IgD-negative memory B cell (primary cell): ENCODE data around the gene AKAIN1. TPM values are rescaled to one million over a fixed set of nuclear protein-coding genes. Genes with fewer than 3 reads are reported as not detected.
A peak's percentile ranks its signal among the peaks of the same experiment; 100 is the strongest.

Experiments used
- H3K27ac Mint-ChIP-seq, 3 donors: one replicate each; pipeline ENCODE4 v1.8.0; 2020 to 2022; ENCODE audit warnings: mild to moderate bottlenecking in 3 of 3, mixed read lengths in 3 of 3, moderate library complexity in 1 of 3
- H3K27me3 Mint-ChIP-seq: one replicate; pipeline ENCODE4 v1.8.0; 2021; ENCODE audit warnings: mixed read lengths
- H3K36me3 Mint-ChIP-seq: one replicate; pipeline ENCODE4 v1.8.0; 2020; ENCODE audit warnings: mild to moderate bottlenecking, mixed read lengths
- H3K4me1 Mint-ChIP-seq, 3 donors: one replicate each; pipeline ENCODE4 v1.8.0; 2020 to 2022; ENCODE audit warnings: mixed read lengths in 3 of 3, mild to moderate bottlenecking in 1 of 3
- H3K4me3 Mint-ChIP-seq, 4 donors: one replicate each; pipeline ENCODE4 v1.8.0; 2020 to 2022; ENCODE audit warnings: mild to moderate bottlenecking in 4 of 4, mixed read lengths in 4 of 4, moderate library complexity in 3 of 4
- H3K9me3 Mint-ChIP-seq, 3 donors: one replicate each; pipeline ENCODE4 v1.8.0; 2020 to 2021; ENCODE audit warnings: mixed read lengths in 3 of 3, mild to moderate bottlenecking in 1 of 3
- polyA plus RNA-seq: library from polyadenylated mRNA; unstranded; fragments of 300-500 nt; fragmentation: Illumina TruSeq; gene quantifications from one replicate; pipeline ENCODE4 v1.2.3, GENCODE V29; 2021

The AKAIN1 gene
- polyA plus RNA-seq, 1 donor from 2014 or later = not detected

DNA sequence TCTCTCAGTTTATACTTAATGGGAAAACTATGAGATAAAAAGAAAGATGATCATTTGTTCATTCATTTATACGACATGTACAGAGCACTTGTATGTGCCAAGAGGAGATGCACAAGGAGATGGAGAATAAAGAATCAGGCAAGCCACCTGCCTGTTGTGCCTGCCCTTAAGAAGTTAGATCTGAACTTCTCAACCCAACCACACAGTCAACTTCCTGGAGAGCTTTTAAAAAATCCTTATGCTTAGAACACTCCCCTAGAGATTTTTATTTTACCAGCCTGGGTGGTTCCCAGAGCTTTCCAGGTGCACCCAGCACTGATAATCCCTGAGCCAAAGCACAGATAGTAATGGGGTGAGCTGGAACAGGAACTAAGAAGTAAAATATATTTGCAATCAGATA lies 18.5 kb downstream of the AKAIN1 start:
- Mint-ChIP-seq H3K4me1 (peaks cover 6 to 10% (median 9%) of the 10 kb centered on the region in 3 donors), H3K27me3 (peaks cover 4% of the 10 kb centered on the region), H3K36me3 (no peaks in the 10 kb centered on the region), H3K27ac (no peak overlapping the region), H3K4me3 (no peak overlapping the region), H3K9me3 (no peaks in the 10 kb centered on the region)

DNA sequence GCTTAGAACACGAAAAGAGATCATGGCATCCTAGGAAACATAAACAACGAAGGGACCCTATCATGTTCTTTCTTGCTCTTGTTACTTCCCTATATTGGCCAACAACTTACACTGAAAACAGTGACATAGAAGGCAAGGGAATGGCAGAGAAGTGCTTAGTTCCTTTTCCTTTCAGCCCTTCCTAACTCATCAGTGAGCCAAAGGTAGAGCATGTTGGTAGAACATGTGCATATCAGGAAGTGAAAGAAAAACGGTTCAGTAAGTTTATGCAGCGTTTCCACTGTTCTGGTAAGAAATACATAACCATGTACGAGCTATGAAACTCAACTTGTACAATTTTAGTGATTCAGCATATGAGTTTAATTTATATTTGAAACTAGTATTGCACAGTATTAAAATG lies 21.7 kb downstream of the AKAIN1 start:
- Mint-ChIP-seq H3K36me3 (no peaks in the 10 kb centered on the region), H3K4me1 (peaks cover 6 to 10% (median 9%) of the 10 kb centered on the region in 3 donors), H3K9me3 (peaks cover 0 to 10% (median 5%) of the 10 kb centered on the region in 3 donors), H3K27ac (no peak overlapping the region), H3K4me3 (no peak overlapping the region), H3K27me3 (no peaks in the 10 kb centered on the region)

DNA sequence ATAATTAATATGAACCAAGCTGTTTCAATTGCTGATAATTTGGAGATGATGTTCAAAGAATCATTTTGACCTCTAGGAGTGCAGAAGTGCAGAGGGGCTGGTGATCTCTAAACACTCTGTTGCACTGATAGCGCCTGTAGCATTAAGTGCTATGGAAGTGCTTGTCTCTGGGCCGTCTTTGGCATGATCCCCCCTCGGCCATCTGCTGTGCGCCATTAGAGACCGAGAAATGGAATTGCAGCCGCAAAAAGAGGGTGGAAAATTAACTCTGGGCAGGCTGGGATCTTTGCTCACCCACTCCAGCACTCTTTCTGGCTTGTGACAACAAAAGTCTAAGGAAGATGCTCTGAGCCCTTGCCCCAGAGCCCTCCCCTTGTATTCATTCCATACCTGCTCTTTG lies 23.4 kb downstream of the AKAIN1 start:
- Mint-ChIP-seq H3K4me3 (no peak overlapping the region), H3K36me3 (no peaks in the 10 kb centered on the region), H3K27ac (no peak overlapping the region), H3K9me3 (peaks cover 0 to 10% (median 5%) of the 10 kb centered on the region in 3 donors), H3K27me3 (peaks cover 3% of the 10 kb centered on the region), H3K4me1 (peaks cover 6 to 10% (median 9%) of the 10 kb centered on the region in 3 donors)

DNA sequence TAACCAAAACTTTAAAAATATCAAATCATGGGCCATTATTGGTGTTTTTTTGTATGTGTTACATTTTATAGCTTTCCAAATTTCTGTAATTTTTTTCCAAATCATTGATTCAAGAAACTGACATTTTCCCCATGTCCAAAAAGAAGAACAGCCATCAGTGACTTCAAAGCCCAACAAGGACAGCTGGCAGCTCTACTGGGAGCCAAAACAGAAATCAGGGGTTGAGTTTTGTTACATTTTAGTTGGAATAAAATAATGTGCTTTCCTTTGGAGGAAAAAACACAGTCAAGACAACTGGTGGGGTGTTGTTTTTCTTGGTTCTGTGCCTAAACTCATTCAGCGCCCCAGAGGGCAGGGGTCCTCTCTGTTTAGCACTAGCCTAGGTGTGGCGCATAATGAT lies 23.8 kb downstream of the AKAIN1 start:
- Mint-ChIP-seq H3K36me3 (no peaks in the 10 kb centered on the region), H3K9me3 (peaks cover 0 to 10% (median 5%) of the 10 kb centered on the region in 3 donors), H3K4me3 (no peak overlapping the region), H3K27ac (no peak overlapping the region), H3K4me1 (peaks cover 6 to 10% (median 9%) of the 10 kb centered on the region in 3 donors), H3K27me3 (peaks cover 3% of the 10 kb centered on the region)

DNA sequence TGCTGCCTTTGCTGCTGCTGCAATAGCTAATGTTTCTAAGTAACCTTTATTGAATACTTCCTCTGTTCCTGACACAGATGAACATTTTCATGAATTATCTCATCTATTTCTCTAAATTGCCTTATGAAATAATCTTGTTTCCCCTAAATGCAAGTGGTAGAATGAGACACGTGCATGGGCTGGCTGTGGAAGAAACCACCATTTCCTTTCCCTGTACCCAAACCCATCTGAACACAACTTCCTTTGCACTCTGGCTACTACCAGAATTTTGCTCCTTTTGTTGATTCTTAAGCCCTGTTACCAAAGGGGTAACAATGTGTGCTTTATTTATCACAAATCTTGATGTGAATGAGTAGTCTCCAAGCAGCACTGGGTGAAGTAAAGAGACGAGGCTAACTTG lies 29.2 kb downstream of the AKAIN1 start:
- H3K27ac Mint-ChIP-seq = peak overlapping the region in 1 of 3 donors; percentile 60
- H3K4me1 Mint-ChIP-seq = peaks cover 0 to 6% (median 0%) of the 10 kb centered on the region in 3 donors
- H3K36me3 Mint-ChIP-seq = peaks cover 3% of the 10 kb centered on the region
- H3K27me3 Mint-ChIP-seq = peaks cover 3% of the 10 kb centered on the region
- peaks cover 0 to 10% (median 5%) of the 10 kb centered on the region in 3 donors for H3K9me3 Mint-ChIP-seq
- no peak overlapping the region for H3K4me3 Mint-ChIP-seq

DNA sequence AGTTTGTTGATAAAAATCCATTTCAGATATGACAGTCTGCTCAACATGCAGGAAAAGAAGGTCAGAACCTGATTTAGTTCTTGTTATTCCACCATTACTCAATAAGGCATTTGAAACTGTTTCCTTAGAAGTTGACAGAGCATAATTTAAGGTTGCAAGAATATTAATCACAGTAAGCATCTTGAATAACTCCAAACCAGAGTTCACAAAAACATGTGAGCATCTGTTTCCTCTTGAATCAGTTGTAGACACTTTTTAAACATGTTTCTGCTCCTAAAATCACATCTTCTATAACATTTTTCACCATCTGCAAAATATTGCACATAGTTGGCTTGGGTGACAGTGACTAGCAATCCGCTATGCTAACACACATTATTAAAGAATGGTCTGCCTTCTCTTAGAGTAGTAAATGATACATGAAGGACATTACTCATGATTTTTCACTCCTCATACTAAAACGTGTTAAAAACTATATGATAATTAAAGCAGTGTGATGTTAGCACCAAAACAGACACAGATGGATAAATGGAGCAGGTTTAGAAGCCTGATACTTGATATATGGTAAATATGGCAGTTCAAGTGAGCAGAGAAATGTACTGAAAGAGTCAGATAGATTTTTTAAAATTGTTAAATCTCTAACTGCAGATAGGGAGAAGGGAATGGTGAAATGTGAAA lies 30.3 kb downstream of the AKAIN1 start:
- Mint-ChIP-seq H3K4me3 (no peak overlapping the region), H3K36me3 (peaks cover 3% of the 10 kb centered on the region), H3K27me3 (peaks cover 3% of the 10 kb centered on the region), H3K9me3 (peaks cover 0 to 7% (median 2%) of the 10 kb centered on the region in 3 donors), H3K4me1 (peaks cover 0 to 6% (median 0%) of the 10 kb centered on the region in 3 donors), H3K27ac (no peak overlapping the region)

DNA sequence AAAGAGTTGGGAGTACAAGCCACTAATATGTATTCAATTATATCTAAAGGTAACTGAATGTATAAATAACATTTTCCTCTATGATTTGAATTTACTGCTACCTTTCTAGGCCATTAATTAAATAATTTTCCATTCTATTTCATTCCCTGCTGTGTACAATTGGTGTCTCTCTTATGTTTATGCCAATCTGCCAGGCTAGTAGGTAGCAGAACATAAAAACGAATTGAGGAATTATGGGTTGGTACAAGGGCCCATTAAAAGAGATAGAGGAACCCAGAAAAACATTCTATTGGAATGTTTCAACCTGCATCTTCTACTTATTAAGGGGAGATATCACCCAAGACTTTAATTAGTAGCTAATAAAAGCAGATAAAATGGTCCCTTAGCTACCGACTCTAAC lies 32.2 kb downstream of the AKAIN1 start:
- Mint-ChIP-seq H3K4me3 (no peak overlapping the region), H3K9me3 (no peaks in the 10 kb centered on the region), H3K4me1 (peaks cover 0 to 6% (median 0%) of the 10 kb centered on the region in 3 donors), H3K36me3 (peaks cover 3% of the 10 kb centered on the region), H3K27me3 (peaks cover 3% of the 10 kb centered on the region), H3K27ac (no peak overlapping the region)

DNA sequence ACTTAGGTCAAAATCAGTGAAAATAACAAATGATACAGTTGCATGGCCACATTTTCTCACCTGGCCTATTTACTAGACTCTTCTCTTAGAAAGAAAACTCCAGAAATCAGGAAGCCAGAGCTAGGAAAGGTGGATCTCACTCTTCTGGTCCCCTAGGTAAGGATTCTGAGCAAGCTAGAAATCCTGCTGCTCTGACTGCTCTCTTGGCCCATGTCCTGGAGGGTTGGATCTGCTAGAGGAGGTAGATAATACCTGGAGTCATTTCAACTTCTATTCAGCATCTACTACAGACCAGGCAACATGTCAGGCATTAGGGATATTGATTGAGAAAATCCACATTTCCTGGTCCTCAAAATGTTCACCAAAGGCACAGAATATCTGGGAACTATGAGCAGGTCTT lies 34.9 kb downstream of the AKAIN1 start:
- Mint-ChIP-seq H3K9me3 (no peaks in the 10 kb centered on the region), H3K27me3 (no peaks in the 10 kb centered on the region), H3K4me1 (peaks cover 0 to 8% (median 2%) of the 10 kb centered on the region in 3 donors), H3K4me3 (no peak overlapping the region), H3K27ac (no peak overlapping the region), H3K36me3 (peaks cover 3% of the 10 kb centered on the region)

DNA sequence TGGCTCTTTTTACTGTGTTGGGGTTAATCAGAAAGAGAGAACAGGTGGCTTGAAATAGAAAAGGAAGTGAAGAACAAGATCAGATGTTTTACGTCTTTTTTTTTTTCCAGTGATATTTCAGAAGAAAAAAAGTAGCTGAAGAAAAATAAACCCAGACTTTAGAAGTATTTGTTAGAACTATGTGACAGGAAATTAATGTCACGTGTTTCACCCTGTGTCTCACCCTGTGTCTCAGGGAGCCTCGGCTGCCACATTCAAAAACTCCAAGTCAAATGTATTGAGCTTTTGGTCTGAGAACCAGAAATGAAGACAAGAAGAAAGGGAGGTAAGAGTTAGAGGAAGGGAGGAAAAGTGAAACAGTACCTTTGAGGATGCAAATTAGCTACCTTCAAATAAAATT lies 38.0 kb downstream of the AKAIN1 start:
- Mint-ChIP-seq H3K9me3 (no peaks in the 10 kb centered on the region), H3K36me3 (no peaks in the 10 kb centered on the region), H3K4me3 (no peak overlapping the region), H3K27ac (peak overlapping the region in 1 of 3 donors; percentile 81), H3K4me1 (peaks cover 0 to 8% (median 2%) of the 10 kb centered on the region in 3 donors), H3K27me3 (no peaks in the 10 kb centered on the region)

DNA sequence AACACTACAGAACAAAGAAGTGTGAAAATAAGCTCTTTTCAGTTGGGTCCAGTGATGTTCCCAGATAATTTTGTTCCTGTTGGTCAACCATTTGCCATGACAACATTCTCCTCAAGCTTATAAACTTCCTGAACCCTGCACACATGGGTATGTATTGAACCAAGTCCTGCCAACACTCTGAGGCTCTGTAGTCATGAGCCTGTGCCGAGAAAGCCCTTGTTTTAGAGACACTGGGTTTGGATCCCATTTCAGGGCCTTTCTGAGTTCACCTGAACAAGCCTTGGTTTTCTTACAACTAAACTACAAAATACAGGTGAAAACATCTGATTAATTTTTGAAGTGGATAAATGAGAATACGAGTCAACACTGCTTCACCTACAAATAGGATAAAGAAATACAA lies 38.5 kb downstream of the AKAIN1 start:
- H3K36me3 Mint-ChIP-seq = no peaks in the 10 kb centered on the region
- no peaks in the 10 kb centered on the region for H3K9me3 Mint-ChIP-seq
- H3K4me3 Mint-ChIP-seq = no peak overlapping the region
- no peaks in the 10 kb centered on the region for H3K27me3 Mint-ChIP-seq
- H3K4me1 Mint-ChIP-seq = peaks cover 0 to 8% (median 2%) of the 10 kb centered on the region in 3 donors
- H3K27ac Mint-ChIP-seq = no peak overlapping the region

DNA sequence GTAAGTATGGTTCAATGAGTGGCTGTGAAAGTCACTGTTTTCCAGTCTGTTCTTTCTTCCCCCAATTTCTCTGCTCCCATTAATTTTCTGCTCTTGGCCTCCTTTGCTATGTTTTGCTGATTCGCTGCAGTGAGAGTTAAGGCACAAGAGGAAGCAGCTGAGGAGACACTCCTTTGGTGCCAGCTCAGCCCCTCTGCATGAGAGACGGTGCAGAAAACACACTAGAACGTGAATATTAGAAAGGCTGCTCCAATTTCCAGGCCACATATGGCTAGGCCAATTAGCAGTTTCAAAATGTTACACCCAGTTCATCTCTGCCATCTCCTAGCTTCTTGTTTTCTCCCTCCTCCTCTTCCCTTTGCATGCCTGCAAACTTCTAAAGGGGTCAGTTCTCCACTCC lies 38.9 kb downstream of the AKAIN1 start:
- H3K27me3 Mint-ChIP-seq = no peaks in the 10 kb centered on the region
- no peak overlapping the region for H3K27ac Mint-ChIP-seq
- no peaks in the 10 kb centered on the region for H3K9me3 Mint-ChIP-seq
- peaks cover 0 to 8% (median 2%) of the 10 kb centered on the region in 3 donors for H3K4me1 Mint-ChIP-seq
- H3K4me3 Mint-ChIP-seq = no peak overlapping the region
- no peaks in the 10 kb centered on the region for H3K36me3 Mint-ChIP-seq

DNA sequence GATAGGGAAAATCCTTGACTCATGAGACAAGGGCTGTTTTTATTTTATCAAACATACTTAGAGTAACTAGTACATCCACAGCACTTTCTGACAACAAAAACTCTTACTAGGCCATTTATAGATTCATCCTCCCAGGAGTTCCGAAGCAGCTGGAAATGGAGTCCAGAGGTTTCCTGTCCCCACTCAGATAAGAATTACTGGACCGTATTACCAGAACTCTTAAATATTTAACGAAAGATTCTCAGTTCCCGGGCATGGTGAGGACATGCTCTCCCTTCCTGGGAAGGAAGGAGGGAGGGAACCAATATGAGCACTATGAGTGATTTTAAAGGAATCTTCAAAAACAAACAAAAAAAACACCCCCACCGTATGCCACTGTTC lies 41.2 kb downstream of the AKAIN1 start:
- H3K4me1 Mint-ChIP-seq = peaks cover 0 to 8% (median 2%) of the 10 kb centered on the region in 3 donors
- no peak overlapping the region for H3K4me3 Mint-ChIP-seq
- H3K9me3 Mint-ChIP-seq = no peaks in the 10 kb centered on the region
- H3K27ac Mint-ChIP-seq = no peak overlapping the region
- H3K27me3 Mint-ChIP-seq = no peaks in the 10 kb centered on the region
- H3K36me3 Mint-ChIP-seq = no peaks in the 10 kb centered on the region

DNA sequence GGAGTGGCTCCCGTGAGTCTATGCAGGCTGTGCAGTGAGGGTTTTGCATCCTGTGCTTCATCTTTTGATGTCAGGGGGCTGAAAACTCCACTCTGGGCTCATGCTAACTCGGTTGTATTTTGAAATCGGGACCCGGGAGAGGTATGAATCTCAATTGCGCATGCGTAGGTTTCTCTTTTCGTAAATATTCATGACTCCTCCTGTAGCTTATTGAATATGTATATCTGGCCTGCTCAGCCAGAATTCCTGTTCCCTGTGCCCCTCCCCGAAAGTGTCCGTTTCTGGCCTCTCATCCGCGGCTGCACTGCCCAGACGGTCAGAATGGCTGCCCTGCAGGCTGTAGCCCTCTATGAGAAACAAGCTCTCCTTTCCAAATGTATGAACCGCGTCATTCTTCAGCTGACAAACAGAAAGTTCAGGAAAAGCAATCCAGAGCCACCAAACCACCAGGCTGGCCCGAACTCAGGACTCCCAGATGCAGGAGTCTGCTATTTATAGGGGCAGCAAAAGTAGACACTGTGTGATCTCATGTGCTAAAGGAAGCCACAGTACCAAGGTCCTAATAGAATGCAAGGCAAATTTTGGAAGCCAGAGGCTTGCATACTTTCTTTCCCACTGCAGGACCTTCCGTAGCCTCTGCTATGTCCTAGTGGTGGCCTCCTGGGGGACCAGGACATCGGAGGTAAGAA lies 41.7 kb downstream of the AKAIN1 start:
- H3K36me3 Mint-ChIP-seq = peaks cover 2% of the 10 kb centered on the region
- H3K27ac Mint-ChIP-seq = no peak overlapping the region
- peaks cover 0 to 8% (median 2%) of the 10 kb centered on the region in 3 donors for H3K4me1 Mint-ChIP-seq
- no peaks in the 10 kb centered on the region for H3K9me3 Mint-ChIP-seq
- no peak overlapping the region for H3K4me3 Mint-ChIP-seq
- H3K27me3 Mint-ChIP-seq = peaks cover 2% of the 10 kb centered on the region

DNA sequence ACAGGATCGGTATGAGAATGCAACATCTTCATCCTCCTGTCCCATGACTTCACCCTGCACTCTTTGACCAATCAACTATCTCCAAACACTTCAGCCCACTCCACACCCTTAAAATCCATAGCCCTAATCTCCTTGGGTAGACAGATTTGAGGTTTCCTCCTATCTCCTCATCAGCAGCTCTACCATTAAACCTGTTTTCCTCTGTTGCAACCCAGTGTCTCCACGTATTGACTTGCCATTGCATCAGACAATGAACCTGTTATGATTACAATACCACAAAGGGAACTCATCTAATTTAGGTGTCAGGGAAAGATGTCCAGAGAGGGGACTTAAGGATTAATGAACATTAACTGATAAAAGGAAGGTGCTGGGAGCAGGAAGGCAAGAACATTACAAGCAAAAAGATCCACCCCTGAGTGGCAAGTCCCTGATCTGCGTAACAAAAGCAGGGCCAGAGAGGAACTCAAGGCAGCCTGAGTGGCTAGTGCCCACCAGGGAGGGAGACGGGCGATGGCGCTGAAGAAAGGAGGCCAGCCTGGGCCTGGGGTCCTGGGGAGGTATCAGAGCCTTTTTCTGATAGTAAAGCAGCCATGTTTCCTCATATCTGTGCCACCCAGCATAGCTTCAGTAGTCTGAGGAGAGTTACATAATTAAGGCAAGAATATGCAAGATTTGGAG lies 44.6 kb downstream of the AKAIN1 start:
- no peak overlapping the region for H3K4me3 Mint-ChIP-seq
- H3K9me3 Mint-ChIP-seq = no peaks in the 10 kb centered on the region
- peaks cover 6% of the 10 kb centered on the region for H3K27me3 Mint-ChIP-seq

DNA sequence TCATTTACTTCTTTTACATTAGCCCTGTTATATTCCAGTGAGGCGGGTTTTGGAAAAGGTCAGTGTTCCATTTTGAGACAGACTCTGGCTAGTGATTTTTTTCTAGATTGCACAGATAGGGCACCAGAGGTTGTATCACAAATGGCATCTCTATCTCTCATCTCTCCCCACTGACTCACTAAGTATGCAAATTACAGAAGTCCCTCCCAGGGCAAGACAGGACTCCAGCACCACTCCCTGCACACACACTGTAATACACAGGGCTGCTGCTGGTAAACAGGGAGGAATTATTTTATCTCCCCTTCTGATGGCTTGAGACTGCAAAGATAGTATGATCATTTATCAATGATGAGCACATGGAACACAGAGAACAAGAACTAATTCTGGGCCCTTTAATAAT lies 46.2 kb downstream of the AKAIN1 start:
- Mint-ChIP-seq H3K27me3 (peaks cover 6% of the 10 kb centered on the region), H3K4me1 (no peaks in the 10 kb centered on the region), H3K9me3 (no peaks in the 10 kb centered on the region), H3K27ac (no peak overlapping the region), H3K36me3 (peaks cover 2% of the 10 kb centered on the region), H3K4me3 (no peak overlapping the region)

More for the DNA sequence above, 44.6 kb downstream of the AKAIN1 start:
- no peak overlapping the region for H3K27ac Mint-ChIP-seq
- H3K4me1 Mint-ChIP-seq = no peaks in the 10 kb centered on the region
- peaks cover 2% of the 10 kb centered on the region for H3K36me3 Mint-ChIP-seq
